A673 (cell line): ENCODE results near the gene CACHD1.

Source experiments
- EZH2 ChIP-seq: fragments of 200-600 bp; sonication (generic); IDR thresholded peaks from 2 replicates; pipeline ENCODE4 v1.6.1; 2017; ENCODE audit warnings: borderline replicate concordance, low read depth, mild to moderate bottlenecking, mixed read lengths, antibody characterized with exemption, low read length; ENCODE audit not compliant: poor library complexity, severe bottlenecking
- TF ChIP-seq, protein P1 (sequence below): fragments of 300-800, 200-600 bp; sonication (generic); conservative IDR thresholded peaks from 2 replicates; pipeline ENCODE4 v1.5.1; 2017; ENCODE audit warnings: low read depth, mild to moderate bottlenecking, antibody characterized with exemption, low read length, moderate library complexity, mixed read lengths

DNA sequence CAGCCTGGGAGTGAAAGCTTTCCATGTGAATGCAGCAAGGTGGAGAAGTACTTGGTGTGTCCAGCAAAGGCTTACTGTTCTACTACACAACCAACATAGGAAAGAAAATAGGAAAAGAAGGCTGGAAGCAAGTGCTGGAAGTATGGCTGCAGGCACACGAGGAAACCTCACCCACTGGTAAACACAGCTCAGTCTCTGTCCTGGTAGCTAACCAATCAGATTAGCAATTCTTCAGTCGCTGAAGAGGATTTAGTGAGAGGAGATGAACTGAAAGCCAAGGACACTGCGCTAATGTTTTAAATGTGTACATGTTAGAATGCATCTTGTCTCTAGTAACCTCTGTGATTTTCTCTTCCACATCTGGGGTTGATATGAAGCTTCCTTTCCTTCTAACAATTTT is 36.2 kb upstream of the CACHD1 start:
- TF ChIP-seq, protein P1, sequence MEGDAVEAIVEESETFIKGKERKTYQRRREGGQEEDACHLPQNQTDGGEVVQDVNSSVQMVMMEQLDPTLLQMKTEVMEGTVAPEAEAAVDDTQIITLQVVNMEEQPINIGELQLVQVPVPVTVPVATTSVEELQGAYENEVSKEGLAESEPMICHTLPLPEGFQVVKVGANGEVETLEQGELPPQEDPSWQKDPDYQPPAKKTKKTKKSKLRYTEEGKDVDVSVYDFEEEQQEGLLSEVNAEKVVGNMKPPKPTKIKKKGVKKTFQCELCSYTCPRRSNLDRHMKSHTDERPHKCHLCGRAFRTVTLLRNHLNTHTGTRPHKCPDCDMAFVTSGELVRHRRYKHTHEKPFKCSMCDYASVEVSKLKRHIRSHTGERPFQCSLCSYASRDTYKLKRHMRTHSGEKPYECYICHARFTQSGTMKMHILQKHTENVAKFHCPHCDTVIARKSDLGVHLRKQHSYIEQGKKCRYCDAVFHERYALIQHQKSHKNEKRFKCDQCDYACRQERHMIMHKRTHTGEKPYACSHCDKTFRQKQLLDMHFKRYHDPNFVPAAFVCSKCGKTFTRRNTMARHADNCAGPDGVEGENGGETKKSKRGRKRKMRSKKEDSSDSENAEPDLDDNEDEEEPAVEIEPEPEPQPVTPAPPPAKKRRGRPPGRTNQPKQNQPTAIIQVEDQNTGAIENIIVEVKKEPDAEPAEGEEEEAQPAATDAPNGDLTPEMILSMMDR = no peak
- no peak for TF ChIP-seq EZH2
